Cardiac fibroblast (primary cell): ENCODE data around the gene PGM2.
"Not testable (repeated sequence)": the region's sequence is repeated elsewhere in the genome, so short reads cannot be mapped to it uniquely, and the experiment has no call there.

Experiments
- DNase-seq, 2 donors: peaks; one replicate each; pipeline versions ENCODE4 v3.0.0 to v3.0.0-alpha.2; 2010; ENCODE audit warnings: low read depth in 2 of 2
- H3K4me3 ChIP-seq, 2 donors: replicated peaks in 1 of 2; 1 replicate in 1 of 2; 2 replicates in 1 of 2; pipeline ENCODE4 v1.5.1; 2011; ENCODE audit warnings: low read depth in 2 of 2, low read length in 2 of 2, mild to moderate bottlenecking in 2 of 2, moderate library complexity in 1 of 2
- CTCF ChIP-seq: IDR thresholded peaks from one replicate; pipeline ENCODE4 v1.5.1; 2011; ENCODE audit warnings: low read depth, mild to moderate bottlenecking, low read length, inconsistent platforms

The PGM2 gene

GRCh38 chr4:37826295-37827029 lies at the start of gene PGM2:
Gene PGM2 (plus strand): TSS chr4:37826686. CDS start chr4:37826733, 47 bp downstream.
- peak; percentile 78 to 86 for DNase-seq
- TF ChIP-seq CTCF, result no peak
- peak within 1 kb of the TSS; percentile 92 to 93 for H3K4me3 ChIP-seq

- TF ChIP-seq CTCF, result no peak
- H3K4me3 ChIP-seq, result no peak overlapping the region
- DNase-seq, result no peak
These were observed 46.6 kb upstream of the PGM2 start for GRCh38 chr4:37779896-37780295.

GRCh38 chr4:37780444-37781130 lies 45.9 kb upstream of the PGM2 start:
- no peak overlapping the region for H3K4me3 ChIP-seq
- TF ChIP-seq CTCF, result peak; percentile 10
- DNase-seq, result peak; percentile 46 to 61

GRCh38 chr4:37781131-37781455 lies 45.4 kb upstream of the PGM2 start:
- no peak for DNase-seq
- no peak overlapping the region for H3K4me3 ChIP-seq
- no peak for TF ChIP-seq CTCF

GRCh38 chr4:37786267-37786666 lies 40.2 kb upstream of the PGM2 start:
- peak in 1 of 2 donors; percentile 10 for DNase-seq
- H3K4me3 ChIP-seq, result not testable (repeated sequence)

- not testable (repeated sequence) for DNase-seq, H3K4me3 ChIP-seq
These were observed 38.5 kb upstream of the PGM2 start for GRCh38 chr4:37787883-37788460.

GRCh38 chr4:37788819-37789218 lies 37.7 kb upstream of the PGM2 start:
- no peak overlapping the region for H3K4me3 ChIP-seq
- DNase-seq, result no peak
- TF ChIP-seq CTCF, result no peak
